ENCODE results near the gene HSP90AB1.

HSP90AB1 gene

GRCh38 chr6:44269178-44269920, 22.4 kb downstream of the HSP90AB1 start:
- no peak for DNase-seq (ENCODE audit: low read depth)

- no peak for DNase-seq (ENCODE audit: low read depth)
These were observed 23.1 kb downstream of the HSP90AB1 start, which contains the start of gene TMEM151B for GRCh38 chr6:44269921-44270525. TSS of gene TMEM151B (plus strand) at chr6:44270450. CDS start at chr6:44270743, 293 bp downstream.

GRCh38 chr6:44270526-44271405, 23.9 kb downstream of the HSP90AB1 start:
- DNase-seq (ENCODE audit: low read depth), result no peak

- no peak for DNase-seq (ENCODE audit: low read depth)
These were observed 24.5 kb downstream of the HSP90AB1 start for GRCh38 chr6:44271406-44271723.

GRCh38 chr6:44271914-44272313, 25.0 kb downstream of the HSP90AB1 start:
- DNase-seq (ENCODE audit: low read depth), result no peak

GRCh38 chr6:44272529-44272928, 25.6 kb downstream of the HSP90AB1 start:
- no peak for DNase-seq (ENCODE audit: low read depth)

- DNase-seq (ENCODE audit: low read depth), result no peak
These were observed 26.2 kb downstream of the HSP90AB1 start for GRCh38 chr6:44272999-44273566.

GRCh38 chr6:44273617-44274016, 26.7 kb downstream of the HSP90AB1 start:
- DNase-seq (ENCODE audit: low read depth), result no peak

GRCh38 chr6:44275271-44275748, 28.4 kb downstream of the HSP90AB1 start:
- DNase-seq (ENCODE audit: low read depth), result no peak

- no peak for DNase-seq (ENCODE audit: low read depth)
These were observed 29.1 kb downstream of the HSP90AB1 start for GRCh38 chr6:44275749-44276648.

GRCh38 chr6:44276667-44277640, 30.1 kb downstream of the HSP90AB1 start:
- no peak for DNase-seq (ENCODE audit: low read depth)

- DNase-seq (ENCODE audit: low read depth), result no peak
These were observed 30.9 kb downstream of the HSP90AB1 start for GRCh38 chr6:44277763-44278162.

GRCh38 chr6:44278315-44278714, 31.4 kb downstream of the HSP90AB1 start:
- no peak for DNase-seq (ENCODE audit: low read depth)

- no peak for DNase-seq (ENCODE audit: low read depth)
These were observed 32.1 kb downstream of the HSP90AB1 start for GRCh38 chr6:44278774-44279697.

- no peak for DNase-seq (ENCODE audit: low read depth)
These were observed 37.2 kb downstream of the HSP90AB1 start for GRCh38 chr6:44284121-44284520.

- no peak for DNase-seq (ENCODE audit: low read depth)
These were observed 38.0 kb downstream of the HSP90AB1 start for GRCh38 chr6:44284867-44285266.

GRCh38 chr6:44285552-44286284, 38.8 kb downstream of the HSP90AB1 start:
- no peak for DNase-seq (ENCODE audit: low read depth)

GRCh38 chr6:44286285-44286565, 39.3 kb downstream of the HSP90AB1 start:
- DNase-seq (ENCODE audit: low read depth), result no peak

All from stromal cell of bone marrow (primary cell).